NK-92 (cell line): Measurements from ENCODE around the gene OOSP3.
"Not testable (repeated sequence)": the region's sequence is repeated elsewhere in the genome, so short reads cannot be mapped to it uniquely, and the experiment has no call there.

ENCODE experiments used
- DNase-seq: peaks from one replicate; lab custom pipeline; 2025; ENCODE audit not compliant: unreplicated experiment; lab: John Stamatoyannopoulos, UW

Gene OOSP3, protein sequence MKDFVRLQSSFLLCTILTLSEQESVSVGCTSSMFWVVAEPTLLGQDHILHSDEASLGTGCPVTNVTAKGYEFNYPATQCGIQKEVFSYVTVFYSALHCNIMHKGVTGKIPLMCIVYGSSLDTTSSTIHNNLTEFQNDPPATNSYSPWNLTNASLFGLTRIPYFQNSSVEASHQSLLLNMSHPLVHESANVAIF

DNA sequence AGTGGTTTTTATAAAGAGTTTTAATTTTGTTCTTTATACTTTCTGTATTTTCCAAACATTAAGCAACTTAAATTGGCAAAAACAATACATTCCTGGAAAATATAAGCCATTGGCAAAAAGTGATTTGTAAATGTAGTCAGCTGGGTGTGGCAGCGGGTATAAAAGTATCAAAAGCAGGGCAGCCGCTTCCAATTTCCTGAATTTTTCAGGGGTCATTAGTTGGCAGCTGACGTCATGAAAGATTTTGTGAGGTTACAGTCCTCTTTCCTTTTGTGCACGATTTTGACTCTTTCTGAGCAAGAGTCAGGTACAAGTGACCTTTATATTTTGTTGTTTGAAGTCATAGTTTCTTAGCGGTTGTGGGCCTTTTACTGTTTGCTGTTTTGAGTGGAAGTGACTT is at the start of gene OOSP3:
TSS of gene OOSP3 (plus strand) at position 208 of the 400 bp plus-strand sequence. CDS start at position 235, 27 bp downstream.
- DNase-seq: no peak

DNA sequence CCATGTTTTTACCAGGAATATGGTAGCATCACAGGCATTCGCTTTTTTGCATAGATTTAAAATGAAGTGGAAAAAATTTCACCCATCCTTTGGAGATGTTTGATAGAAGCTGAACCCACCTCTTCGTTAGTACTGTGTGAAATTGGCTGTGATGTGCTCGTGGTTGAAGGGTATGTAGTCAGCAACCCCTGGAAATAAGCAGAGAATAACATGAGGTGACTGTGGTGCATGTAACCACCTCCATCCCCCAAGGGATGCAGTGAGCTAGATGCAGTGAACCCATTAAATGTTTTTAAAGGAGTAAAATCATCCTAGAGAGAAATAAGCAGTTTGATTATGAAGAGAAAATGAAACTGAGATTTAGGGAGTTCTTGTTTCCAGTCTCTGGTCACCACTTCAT is 49.2 kb upstream of the OOSP3 start:
- no peak for DNase-seq

DNA sequence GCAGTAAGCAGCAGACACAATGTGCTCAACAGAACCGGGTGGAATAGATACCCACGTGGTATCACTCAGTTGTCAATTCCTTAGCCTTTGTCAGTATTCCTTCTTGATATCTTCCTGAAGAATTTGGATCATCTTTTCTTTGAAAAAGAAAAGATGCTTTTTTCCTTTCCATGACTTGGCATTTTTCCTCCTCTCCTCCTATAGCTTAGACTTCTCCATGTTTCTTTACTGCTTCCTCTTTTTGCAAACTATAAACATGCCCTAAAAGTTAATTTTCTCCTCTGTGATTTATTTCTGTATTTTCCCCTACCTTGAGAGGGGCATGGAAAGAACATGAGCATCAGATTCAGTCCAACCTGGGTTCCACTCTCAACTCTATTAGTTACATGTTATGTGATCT is 45.0 kb upstream of the OOSP3 start:
- DNase-seq: no peak

DNA sequence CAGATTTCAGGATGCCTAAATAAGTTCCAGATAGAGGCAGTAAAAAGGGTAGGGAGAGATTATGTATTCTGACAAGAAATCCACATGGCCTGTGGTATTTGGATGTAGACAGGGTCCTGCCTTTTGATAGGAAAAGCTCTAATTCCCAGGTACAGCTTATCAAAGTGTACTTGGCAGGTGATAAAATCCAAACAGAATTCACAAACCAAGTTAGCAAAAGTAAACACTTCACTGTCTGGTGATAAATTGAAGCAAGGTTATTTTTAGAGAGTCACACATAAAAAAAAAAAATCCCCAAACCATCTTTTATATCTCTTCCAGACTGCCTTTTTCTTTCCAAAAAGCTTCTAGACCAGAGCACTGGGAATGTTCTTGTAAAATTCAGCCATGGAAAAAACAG is 39.0 kb upstream of the OOSP3 start:
- DNase-seq: no peak

DNA sequence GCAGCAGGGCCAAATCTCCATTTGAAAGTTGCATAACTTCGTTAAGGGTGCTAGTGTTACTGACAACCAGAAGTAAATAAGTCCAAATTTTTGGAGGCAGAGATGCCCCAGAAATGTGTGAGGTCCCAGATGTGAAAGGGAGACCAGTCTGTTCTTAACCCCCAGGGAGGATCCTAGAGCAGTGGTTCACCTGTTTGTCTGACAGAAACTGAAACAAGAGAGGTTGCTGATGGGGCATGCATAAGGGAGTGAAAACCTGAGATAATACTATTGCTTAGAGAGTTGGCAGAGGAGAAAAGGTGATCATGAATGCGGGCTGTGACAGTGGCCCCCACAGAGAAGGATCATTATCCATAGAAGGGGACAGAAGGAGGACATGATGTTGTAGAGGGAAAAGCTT is 37.1 kb upstream of the OOSP3 start:
- no peak for DNase-seq

GRCh38 chr11:59842316-59842715 is 36.3 kb upstream of the OOSP3 start:
- DNase-seq: no peak

GRCh38 chr11:59845399-59845798 is 33.2 kb upstream of the OOSP3 start, which contains the start of gene CBLIF:
Gene CBLIF, minus strand, starts transcription at chr11:59845499. Its CDS starts 46 bp downstream, at chr11:59845453.
- no peak for DNase-seq

DNA sequence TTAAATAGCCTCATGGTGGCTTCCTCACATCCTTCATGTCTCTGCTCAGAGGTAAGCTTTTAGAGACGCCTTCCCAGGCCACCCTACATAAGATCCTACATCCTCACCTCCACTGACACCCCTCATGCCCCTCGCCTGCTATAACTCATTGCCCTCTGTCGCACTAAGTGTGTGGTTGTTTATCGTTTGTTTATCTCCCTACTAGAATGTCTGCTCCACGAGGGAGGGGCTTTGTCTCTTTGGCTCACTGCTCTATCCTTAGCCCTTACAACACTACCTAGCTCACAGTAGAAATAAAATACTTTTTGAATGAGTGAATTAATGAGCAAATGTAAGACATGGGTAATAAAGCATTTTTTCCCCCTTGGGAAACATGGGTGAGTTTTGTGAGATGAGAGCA is 32.0 kb upstream of the OOSP3 start:
- no peak for DNase-seq

- DNase-seq: no peak
These were observed 31.0 kb upstream of the OOSP3 start for GRCh38 chr11:59847626-59848025.

DNA sequence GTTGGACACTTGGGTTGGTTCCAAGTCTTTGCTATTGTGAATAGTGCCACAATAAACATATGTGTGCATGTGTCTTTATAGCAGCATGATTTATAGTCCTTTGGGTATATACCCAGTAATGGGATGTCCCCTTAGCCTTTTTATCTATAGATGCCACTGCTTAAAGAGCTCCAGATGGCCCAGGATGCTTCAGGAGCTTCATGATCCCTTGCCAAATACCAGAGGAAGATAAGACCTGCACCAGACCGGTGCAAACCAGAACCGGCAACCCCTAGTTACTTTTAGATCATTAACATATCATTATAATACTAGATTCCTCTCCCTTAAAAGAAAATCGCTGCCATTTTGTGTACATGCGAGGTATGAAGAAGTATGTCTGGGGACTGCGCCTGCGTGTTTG is 30.1 kb upstream of the OOSP3 start:
- DNase-seq: not testable (repeated sequence)

DNA sequence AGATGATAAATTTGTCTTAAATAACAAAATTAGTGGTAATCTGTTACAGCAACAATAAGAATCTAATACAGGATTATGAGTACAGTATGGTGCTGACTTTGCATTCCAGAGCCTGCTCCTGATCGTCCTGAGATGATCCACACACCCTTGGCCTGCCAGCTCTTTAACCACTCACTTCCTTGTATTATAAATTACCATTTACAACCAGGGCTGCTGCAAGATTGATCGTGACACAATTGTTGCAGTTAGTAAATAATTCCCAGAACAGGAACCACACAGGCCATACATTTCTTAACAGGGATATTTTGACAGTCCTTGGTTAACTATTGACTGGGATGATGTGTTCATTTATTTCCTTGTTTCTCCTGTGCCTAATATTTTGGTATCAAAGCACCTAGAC is 29.5 kb upstream of the OOSP3 start:
- DNase-seq: no peak

DNA sequence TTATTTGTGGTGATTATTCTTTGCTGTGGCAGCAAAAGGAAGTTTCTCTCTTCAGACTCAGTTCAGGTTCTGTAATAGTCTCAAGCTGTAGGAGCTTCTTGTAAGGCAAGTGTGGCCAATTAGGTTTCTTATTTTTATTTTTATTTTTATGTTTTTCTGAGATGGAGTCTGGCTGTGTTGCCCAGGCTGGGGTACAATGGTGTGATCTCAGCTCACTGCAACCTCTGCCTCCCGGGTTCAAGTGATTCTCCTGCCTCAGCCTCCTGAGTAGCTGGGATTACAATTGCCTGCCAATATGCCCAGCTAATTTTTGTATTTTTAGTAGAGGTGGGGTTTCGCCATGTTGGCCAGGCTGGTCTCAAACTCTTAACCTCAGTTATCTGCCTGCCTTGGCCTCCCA is 29.0 kb upstream of the OOSP3 start:
- DNase-seq: not testable (repeated sequence)

- DNase-seq: not testable (repeated sequence)
These were observed 27.2 kb upstream of the OOSP3 start for GRCh38 chr11:59851416-59851815.

DNA sequence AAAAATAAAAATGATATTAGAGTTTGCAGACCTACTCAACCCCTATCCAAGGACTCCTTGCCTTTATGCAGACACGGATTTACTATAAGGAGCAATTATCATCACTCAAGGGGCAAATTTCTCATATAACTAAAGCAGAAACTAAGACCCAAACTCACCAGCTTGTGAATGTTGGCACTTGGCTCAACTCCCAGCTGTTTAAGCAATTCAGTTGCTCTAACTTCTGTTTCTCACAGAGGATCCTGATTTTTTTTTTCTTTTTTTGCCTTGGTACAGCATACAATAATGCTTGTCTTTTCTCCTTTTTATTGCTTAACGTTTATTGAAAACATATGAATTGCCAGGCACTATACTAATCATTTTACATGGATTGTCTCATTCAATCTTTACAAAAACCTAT is 23.7 kb upstream of the OOSP3 start:
- no peak for DNase-seq

DNA sequence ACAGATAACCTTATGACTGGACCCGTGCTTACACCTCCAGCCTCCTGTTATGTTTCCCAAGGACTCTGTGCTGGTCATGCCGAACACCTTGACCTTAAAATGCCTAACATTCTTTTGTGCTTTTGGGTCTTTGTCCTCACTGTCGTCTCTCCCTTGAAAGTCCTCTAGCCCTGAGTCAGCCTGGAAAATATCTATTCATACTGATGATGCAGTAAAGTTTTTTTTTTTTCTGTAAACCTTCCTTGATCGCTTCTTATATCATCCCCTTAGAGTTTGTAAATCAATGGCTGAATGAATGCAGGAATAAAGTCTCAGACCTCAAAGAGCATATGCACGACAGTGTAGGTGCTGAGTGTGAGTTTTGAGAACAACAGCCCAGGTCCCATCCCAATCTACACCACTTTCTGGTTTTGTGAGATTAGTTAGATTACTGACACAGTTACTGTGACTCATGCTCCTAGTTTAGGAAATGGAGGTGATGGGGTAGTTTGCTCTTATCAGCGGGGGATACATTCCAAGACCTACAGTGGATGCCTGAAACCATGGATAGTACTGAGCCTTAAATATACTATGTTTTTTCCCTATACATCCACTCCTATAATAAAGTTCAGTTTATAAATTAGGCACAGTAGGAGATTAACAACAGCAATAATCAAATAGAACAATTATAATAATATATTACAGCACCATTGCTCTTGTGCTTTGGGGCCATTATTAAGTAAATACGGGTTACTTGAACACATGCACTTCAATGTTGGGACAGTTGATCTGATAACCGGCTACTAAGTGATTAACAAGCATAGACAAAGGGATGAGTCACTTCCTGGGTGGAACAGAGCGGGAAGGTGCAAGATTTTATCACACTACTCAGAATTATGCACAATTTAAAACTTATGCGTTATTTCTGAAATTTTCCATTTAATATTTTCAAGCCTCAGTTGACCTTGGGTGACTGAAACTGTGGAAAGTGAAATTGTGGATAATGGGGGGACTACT is 20.8 kb upstream of the OOSP3 start:
- no peak for DNase-seq

GRCh38 chr11:59859673-59860072 is 18.9 kb upstream of the OOSP3 start:
- no peak for DNase-seq

- DNase-seq: no peak
These were observed 16.3 kb upstream of the OOSP3 start for GRCh38 chr11:59862252-59862651.

- no peak for DNase-seq
These were observed 13.6 kb upstream of the OOSP3 start for GRCh38 chr11:59865031-59865430.

GRCh38 chr11:59866397-59866796 is 12.2 kb upstream of the OOSP3 start, which contains the start of gene TCN1:
Gene TCN1, minus strand, starts transcription at chr11:59866487. Its CDS starts 17 bp downstream, at chr11:59866470.
- no peak for DNase-seq

DNA sequence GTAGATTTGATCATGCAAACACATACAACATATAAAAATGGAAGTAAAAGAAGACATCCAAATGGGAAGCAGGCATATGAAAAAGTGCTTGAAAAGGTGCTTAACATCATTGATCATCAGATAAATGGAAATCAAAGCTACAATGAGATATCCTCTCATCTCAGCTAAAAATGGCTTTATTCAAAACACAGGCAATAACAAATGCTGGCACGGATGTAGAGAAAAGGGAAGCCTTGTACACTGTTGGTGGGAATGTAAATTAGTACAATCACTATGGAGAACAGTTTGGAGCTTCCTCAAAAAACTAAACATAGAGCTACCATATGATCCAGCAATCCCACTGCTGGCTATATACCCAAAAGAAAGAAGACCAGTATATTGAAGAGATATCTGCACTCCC is 11.7 kb upstream of the OOSP3 start:
- DNase-seq: no peak

- DNase-seq: no peak
These were observed 10.6 kb upstream of the OOSP3 start for GRCh38 chr11:59867946-59868345.

DNA sequence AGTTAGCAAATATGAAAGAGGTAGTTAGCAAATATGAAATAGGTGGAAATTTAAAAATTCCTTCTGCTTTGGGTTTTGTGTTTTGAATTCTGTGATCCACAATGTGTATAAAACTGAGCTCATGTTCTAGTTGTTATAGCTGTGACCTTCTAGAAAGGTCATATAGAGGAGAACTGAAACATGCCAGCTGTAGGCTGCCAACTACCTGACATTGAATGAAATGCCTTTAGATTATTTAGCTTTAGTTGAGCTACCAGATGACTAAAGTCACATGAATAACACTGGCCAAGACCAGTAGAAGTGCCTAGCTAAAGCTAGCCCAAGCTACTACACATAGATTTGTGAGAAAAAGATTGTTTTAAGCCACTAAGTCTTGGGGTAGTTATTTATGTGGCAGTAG is 6.5 kb upstream of the OOSP3 start:
- DNase-seq: no peak
